ENCODE measurements around the gene ZNF524. TPM values are rescaled to one million over a fixed set of nuclear protein-coding genes. Genes with fewer than 3 reads are reported as not detected.

Gene ZNF524
- total and polyA plus RNA-seq, 9 of the 15 experiments (the other 6 are each of a cell fraction or from before 2014, with no cell fraction given): 0.08 to 15.6 (median 2.9) TPM

DNA sequence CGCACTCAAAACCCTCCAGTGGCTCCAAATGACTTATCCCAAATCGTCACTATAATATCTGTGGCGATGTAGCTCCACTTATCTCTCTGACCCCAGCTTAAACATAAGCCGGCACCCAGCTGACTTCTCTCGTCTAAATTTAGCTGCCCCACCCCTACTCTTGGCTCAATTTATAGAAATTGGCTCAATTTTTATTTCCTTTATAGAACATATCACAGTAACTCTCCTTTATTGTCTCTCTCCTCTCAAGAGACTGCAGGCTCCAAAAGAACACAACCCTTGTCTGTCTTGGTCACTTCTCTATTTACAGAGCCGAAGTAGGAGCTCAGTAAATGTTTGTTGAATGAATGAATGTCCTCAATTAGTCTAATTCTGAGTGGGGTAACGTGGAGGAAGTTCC is 23.5 kb downstream of the ZNF524 start (continued):
- TF ChIP-seq, protein P1, sequence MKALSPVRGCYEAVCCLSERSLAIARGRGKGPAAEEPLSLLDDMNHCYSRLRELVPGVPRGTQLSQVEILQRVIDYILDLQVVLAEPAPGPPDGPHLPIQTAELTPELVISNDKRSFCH (CRISPR knock-in tag; IDR thresholded peaks at IDR 0.05): no peak
- TF ChIP-seq, protein P1 (tag; IDR thresholded peaks at IDR 0.05): no peak
- TF ChIP-seq, protein P2, sequence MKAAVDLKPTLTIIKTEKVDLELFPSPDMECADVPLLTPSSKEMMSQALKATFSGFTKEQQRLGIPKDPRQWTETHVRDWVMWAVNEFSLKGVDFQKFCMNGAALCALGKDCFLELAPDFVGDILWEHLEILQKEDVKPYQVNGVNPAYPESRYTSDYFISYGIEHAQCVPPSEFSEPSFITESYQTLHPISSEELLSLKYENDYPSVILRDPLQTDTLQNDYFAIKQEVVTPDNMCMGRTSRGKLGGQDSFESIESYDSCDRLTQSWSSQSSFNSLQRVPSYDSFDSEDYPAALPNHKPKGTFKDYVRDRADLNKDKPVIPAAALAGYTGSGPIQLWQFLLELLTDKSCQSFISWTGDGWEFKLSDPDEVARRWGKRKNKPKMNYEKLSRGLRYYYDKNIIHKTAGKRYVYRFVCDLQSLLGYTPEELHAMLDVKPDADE (conservative IDR thresholded peaks at IDR 0.05; ENCODE audit: control insufficient read depth, low read depth, low read length): no peak
- TF ChIP-seq, protein P3, sequence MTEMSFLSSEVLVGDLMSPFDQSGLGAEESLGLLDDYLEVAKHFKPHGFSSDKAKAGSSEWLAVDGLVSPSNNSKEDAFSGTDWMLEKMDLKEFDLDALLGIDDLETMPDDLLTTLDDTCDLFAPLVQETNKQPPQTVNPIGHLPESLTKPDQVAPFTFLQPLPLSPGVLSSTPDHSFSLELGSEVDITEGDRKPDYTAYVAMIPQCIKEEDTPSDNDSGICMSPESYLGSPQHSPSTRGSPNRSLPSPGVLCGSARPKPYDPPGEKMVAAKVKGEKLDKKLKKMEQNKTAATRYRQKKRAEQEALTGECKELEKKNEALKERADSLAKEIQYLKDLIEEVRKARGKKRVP (CRISPR knock-in tag; IDR thresholded peaks at IDR 0.05): no peak
- TF ChIP-seq ZNF3 (CRISPR knock-in tag; IDR thresholded peaks at IDR 0.05) (0 out of 2 replicates have a peak, but pooled peaks have one; percentile 25), CEBPG (CRISPR knock-in tag; IDR thresholded peaks at IDR 0.05) (no peak), CEBPG (tag; conservative IDR thresholded peaks at IDR 0.05 in 1 of 2, IDR thresholded peaks at IDR 0.05 in 1 of 2) (no peak), RFX5 (IDR thresholded peaks at IDR 0.05; ENCODE audit: low read depth, low read length) (no peak)
